Aortic smooth muscle cell (primary cell): ENCODE measurements around the gene UPK3B. TPM values are rescaled to one million over a fixed set of nuclear protein-coding genes. Genes with fewer than 3 reads are reported as not detected.

ENCODE experiments used
- total RNA-seq: library from RNA; depleted of rRNA; stranded (reverse); fragments of >200 nt; gene quantifications from 2 replicates; pipeline ENCODE4 v1.2.3, GENCODE V29; 2014

The UPK3B gene
- 0.19 and 0.26 TPM in 2 replicates for total RNA-seq

DNA sequence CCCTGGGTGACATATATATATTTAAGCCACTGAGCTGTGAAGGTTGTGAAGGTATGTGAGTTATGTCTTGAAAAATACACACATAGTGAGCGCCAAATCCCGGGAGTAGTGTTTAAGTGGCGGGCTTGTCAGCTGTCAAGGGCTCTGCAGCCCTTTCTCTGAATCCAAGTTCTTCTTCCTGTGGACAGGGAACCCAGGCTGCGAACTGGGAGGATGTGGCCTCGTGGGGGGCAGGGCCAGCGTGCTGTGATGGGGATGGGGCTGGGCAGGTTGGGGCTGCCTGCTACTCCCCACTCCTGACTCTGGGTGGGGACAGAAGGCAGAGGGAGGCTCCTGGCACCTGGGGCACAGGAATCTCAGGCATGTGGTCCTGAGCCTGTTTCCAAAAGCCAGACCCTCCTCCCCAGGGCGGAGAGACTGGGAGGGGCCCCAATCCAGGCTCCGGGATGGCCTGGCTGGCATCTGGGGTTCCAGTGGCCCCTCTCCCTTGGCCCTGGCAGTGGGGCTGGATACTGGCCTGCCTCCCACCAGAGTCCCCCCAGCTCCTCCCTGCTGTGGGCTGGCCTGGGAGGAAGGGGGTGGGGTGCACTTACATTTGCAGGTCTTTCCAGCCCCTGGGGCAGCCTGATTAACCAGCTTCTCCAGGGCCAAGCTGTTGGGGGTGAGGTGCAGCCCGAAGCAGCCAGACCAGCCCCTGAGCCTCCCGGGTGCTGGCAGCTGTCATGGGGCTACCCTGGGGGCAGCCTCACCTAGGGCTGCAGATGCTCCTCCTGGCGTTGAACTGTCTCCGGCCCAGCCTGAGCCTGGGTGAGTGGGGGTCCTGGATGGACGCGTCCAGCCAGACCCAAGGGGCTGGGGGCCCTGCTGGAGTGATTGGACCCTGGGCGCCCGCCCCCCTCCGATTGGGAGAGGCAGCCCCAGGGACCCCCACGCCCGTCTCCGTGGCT, at the start of gene UPK3B:
TSS of gene UPK3B (plus strand) at position 622 of the 947 bp plus-strand sequence. CDS start at position 723, 101 bp downstream.

DNA sequence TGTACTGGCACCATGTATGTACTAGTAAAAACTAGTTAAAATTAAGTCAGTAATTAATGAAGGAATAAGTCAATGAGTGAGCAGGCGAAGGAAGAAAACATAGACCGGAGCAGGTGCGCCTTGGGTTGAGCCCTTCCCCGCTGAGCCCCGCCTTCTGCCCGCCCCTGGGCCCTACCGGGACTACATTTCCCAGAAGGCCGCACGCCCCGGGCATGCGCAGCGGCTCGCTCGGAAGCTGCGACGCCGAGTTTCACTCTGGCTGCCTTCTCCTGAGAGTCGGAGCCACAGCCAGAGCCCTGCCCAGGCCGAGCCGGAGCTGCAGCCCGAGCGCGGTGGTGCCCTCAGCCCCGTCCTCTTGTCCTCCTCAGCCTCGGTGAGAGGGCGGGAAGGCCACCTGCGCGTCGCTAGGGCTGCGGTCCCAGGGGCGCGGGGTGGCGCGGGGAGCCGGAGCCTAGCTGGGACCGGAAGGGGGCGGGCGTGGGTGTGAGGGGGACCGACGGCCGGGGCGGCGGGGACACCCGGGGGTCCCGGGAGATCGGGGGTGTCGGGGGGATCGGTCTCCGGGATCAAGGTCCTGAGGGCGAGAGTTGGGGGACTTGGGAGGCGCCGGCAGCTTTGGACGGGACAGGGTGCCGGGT, 48.8 kb upstream of the UPK3B start, which contains the start of gene DTX2:
TSS of gene DTX2 (plus strand) at position 246 of the 638 bp plus-strand sequence. CDS start 18,801 bp downstream, outside the sequence.

DNA sequence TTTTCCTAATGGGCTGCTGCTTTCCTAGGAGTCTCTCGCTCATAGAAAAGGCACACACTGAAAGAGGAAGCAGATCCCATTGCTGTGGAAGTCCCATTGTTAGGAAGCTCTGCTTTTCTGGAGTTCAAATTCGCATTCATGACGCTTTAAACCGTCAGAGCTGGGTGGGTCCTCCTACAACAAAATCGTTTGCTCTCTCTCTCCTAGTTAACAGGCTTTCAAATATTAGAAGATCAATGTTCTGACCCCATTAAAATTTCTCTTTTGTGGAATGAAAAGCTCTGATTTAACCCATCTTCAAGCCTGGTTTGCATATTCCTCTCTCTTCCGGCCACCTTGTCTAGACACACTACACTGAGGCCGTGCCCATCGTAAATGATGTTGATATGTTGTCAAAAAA, 32.8 kb downstream of the UPK3B start, which contains the start of gene SPDYE16:
TSS of gene SPDYE16 (minus strand) at position 101 of the 400 bp plus-strand sequence. CDS start 1,838 bp downstream, outside the sequence.

Other genes starting within 250 kb of the UPK3B start
- 28.0 and 47.0 TPM in 2 replicates for gene HSPB1, start 207.9 kb upstream of the UPK3B start, total RNA-seq
- gene YWHAG, start 151.6 kb upstream of the UPK3B start, total RNA-seq, result 84.9 and 97.8 TPM in 2 replicates
- 0.53 and 0.56 TPM in 2 replicates for gene SSC4D, start 100.9 kb upstream of the UPK3B start, total RNA-seq
- gene ZP3, start 85.6 kb upstream of the UPK3B start, total RNA-seq, result 0.92 and 0.99 TPM in 2 replicates
- 3.0 and 4.5 TPM in 2 replicates for gene DTX2, start 48.8 kb upstream of the UPK3B start, total RNA-seq
- gene SPDYE16, start 32.7 kb downstream of the UPK3B start, total RNA-seq, result 0.06 and 0.13 TPM in 2 replicates
- 4.1 and 5.3 TPM in 2 replicates for gene POMZP3, start 116.7 kb downstream of the UPK3B start, total RNA-seq